ENCODE results near the gene SCP2.

SCP2 gene

DNA sequence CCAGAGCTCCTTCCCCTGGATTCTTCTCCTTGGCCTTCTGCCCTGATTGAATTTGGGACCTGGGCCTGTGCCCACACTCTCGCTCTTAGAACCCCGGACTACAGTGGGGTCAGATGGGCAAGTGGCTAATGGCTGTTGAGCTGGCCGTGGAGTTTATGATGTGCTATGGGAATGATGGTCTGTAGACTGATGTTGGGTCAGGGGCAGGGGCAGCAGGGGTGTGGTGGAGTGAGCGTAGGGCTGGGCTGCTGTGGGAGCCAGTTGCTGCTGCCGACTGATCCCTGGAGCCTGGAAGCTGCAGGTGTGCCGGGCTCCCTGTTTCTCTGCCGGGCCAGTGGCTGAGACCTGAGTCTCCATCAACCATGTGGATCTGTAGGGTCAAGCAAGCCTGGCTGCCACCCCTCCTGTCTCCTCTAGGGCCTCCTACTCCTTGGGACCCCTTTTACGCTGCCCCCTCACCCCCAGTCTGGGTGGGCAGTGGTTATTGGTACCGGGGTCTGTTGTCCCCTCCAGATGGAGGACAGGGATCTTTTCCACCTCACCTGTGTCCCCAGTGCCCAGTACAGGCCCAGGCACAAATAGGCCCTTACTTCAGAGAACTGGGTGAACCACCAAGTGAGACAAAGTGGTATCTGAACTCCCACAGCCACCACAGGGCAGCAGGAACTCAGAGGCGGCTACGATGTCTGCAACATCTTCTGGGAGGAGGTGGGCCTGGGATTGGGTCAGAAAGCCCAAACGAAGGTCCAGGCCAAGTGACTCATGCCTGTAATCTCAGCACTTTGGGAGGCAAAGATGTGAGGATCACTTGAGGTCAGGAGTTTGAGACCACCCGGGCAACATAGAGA, 140.0 kb downstream of the SCP2 start:
- POLR2A ChIA-PET = no interaction called here
- TF ChIP-seq, protein P1, sequence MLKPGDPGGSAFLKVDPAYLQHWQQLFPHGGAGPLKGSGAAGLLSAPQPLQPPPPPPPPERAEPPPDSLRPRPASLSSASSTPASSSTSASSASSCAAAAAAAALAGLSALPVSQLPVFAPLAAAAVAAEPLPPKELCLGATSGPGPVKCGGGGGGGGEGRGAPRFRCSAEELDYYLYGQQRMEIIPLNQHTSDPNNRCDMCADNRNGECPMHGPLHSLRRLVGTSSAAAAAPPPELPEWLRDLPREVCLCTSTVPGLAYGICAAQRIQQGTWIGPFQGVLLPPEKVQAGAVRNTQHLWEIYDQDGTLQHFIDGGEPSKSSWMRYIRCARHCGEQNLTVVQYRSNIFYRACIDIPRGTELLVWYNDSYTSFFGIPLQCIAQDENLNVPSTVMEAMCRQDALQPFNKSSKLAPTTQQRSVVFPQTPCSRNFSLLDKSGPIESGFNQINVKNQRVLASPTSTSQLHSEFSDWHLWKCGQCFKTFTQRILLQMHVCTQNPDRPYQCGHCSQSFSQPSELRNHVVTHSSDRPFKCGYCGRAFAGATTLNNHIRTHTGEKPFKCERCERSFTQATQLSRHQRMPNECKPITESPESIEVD (tag by site-specific recombination; IDR thresholded peaks at IDR 0.05) = no peak
- TF ChIP-seq ZNF174 (tag by site-specific recombination; IDR thresholded peaks at IDR 0.05) (no peak), ZNF23 (tag by site-specific recombination; IDR thresholded peaks at IDR 0.05; ENCODE audit: borderline replicate concordance) (no peak), ATF2 (tag by site-specific recombination; IDR thresholded peaks at IDR 0.05; ENCODE audit: low read depth) (no peak), ZNF830 (tag by site-specific recombination; IDR thresholded peaks at IDR 0.05; ENCODE audit: low read depth) (no peak), ZNF76 (tag by site-specific recombination; IDR thresholded peaks at IDR 0.05; ENCODE audit: borderline replicate concordance, low read depth) (no peak), ZNF776 (tag by site-specific recombination; IDR thresholded peaks at IDR 0.05; ENCODE audit: borderline replicate concordance) (no peak), ZNF341 (tag by site-specific recombination; IDR thresholded peaks at IDR 0.05; ENCODE audit: low read depth) (no peak), REPIN1 (tag by site-specific recombination; IDR thresholded peaks at IDR 0.05; ENCODE audit: low read depth) (no peak), REST (tag by site-specific recombination; IDR thresholded peaks at IDR 0.05) (no peak), ZNF155 (tag by site-specific recombination; IDR thresholded peaks at IDR 0.05) (no peak), ZNF169 (tag by site-specific recombination; IDR thresholded peaks at IDR 0.05) (no peak)
- TF ChIP-seq, protein P2, sequence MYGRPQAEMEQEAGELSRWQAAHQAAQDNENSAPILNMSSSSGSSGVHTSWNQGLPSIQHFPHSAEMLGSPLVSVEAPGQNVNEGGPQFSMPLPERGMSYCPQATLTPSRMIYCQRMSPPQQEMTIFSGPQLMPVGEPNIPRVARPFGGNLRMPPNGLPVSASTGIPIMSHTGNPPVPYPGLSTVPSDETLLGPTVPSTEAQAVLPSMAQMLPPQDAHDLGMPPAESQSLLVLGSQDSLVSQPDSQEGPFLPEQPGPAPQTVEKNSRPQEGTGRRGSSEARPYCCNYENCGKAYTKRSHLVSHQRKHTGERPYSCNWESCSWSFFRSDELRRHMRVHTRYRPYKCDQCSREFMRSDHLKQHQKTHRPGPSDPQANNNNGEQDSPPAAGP (tag by site-specific recombination; IDR thresholded peaks at IDR 0.05) = no peak
- TF ChIP-seq, protein P3, sequence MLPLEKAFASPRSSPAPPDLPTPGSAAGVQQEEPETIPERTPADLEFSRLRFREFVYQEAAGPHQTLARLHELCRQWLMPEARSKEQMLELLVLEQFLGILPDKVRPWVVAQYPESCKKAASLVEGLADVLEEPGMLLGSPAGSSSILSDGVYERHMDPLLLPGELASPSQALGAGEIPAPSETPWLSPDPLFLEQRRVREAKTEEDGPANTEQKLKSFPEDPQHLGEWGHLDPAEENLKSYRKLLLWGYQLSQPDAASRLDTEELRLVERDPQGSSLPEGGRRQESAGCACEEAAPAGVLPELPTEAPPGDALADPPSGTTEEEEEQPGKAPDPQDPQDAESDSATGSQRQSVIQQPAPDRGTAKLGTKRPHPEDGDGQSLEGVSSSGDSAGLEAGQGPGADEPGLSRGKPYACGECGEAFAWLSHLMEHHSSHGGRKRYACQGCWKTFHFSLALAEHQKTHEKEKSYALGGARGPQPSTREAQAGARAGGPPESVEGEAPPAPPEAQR (tag by site-specific recombination; IDR thresholded peaks at IDR 0.05) = no peak
- TF ChIP-seq, protein P4, sequence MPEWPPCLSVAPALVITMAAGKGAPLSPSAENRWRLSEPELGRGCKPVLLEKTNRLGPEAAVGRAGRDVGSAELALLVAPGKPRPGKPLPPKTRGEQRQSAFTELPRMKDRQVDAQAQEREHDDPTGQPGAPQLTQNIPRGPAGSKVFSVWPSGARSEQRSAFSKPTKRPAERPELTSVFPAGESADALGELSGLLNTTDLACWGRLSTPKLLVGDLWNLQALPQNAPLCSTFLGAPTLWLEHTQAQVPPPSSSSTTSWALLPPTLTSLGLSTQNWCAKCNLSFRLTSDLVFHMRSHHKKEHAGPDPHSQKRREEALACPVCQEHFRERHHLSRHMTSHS (tag by site-specific recombination; IDR thresholded peaks at IDR 0.05) = no peak
- TF ChIP-seq, protein P5, sequence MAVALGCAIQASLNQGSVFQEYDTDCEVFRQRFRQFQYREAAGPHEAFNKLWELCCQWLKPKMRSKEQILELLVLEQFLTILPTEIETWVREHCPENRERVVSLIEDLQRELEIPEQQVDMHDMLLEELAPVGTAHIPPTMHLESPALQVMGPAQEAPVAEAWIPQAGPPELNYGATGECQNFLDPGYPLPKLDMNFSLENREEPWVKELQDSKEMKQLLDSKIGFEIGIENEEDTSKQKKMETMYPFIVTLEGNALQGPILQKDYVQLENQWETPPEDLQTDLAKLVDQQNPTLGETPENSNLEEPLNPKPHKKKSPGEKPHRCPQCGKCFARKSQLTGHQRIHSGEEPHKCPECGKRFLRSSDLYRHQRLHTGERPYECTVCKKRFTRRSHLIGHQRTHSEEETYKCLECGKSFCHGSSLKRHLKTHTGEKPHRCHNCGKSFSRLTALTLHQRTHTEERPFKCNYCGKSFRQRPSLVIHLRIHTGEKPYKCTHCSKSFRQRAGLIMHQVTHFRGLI (tag by site-specific recombination; IDR thresholded peaks at IDR 0.05) = no peak
- TF ChIP-seq, protein P6, sequence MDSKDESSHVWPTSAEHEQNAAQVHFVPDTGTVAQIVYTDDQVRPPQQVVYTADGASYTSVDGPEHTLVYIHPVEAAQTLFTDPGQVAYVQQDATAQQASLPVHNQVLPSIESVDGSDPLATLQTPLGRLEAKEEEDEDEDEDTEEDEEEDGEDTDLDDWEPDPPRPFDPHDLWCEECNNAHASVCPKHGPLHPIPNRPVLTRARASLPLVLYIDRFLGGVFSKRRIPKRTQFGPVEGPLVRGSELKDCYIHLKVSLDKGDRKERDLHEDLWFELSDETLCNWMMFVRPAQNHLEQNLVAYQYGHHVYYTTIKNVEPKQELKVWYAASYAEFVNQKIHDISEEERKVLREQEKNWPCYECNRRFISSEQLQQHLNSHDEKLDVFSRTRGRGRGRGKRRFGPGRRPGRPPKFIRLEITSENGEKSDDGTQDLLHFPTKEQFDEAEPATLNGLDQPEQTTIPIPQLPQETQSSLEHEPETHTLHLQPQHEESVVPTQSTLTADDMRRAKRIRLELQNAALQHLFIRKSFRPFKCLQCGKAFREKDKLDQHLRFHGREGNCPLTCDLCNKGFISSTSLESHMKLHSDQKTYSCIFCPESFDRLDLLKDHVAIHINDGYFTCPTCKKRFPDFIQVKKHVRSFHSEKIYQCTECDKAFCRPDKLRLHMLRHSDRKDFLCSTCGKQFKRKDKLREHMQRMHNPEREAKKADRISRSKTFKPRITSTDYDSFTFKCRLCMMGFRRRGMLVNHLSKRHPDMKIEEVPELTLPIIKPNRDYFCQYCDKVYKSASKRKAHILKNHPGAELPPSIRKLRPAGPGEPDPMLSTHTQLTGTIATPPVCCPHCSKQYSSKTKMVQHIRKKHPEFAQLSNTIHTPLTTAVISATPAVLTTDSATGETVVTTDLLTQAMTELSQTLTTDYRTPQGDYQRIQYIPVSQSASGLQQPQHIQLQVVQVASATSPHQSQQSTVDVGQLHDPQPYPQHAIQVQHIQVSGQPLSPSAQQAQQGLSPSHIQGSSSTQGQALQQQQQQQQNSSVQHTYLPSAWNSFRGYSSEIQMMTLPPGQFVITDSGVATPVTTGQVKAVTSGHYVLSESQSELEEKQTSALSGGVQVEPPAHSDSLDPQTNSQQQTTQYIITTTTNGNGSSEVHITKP (tag by site-specific recombination; IDR thresholded peaks at IDR 0.05) = no peak
- Histone ChIP-seq H3K4me1 (ENCODE audit: control insufficient read depth, insufficient read depth, low read length) (no peaks in the 10 kb centered on the region), H3K36me3 (ENCODE audit: control insufficient read depth in 2 of 2, insufficient read depth in 1 of 2, low read length in 2 of 2) (no peaks in the 10 kb centered on the region), H3K4me3 (ENCODE audit: low read depth, low read length) (no peak overlapping the region), H3K27ac (ENCODE audit: extremely low read depth, low read depth, low read length) (no peak overlapping the region), H3K9me3 (ENCODE audit: control insufficient read depth, insufficient read depth, low read depth, low read length) (no peaks in the 10 kb centered on the region)
- CTCF ChIA-PET = no interaction called here
